Measurements from ENCODE around the gene HOXC12. TPM values are rescaled to one million over a fixed set of nuclear protein-coding genes. Genes with fewer than 3 reads are reported as not detected.

Gene HOXC12
- total RNA-seq, 2 donors from 2014 or later: not detected

- Histone ChIP-seq H3K4me3 (no peak overlapping the region), H3K4me1 (peaks cover 0 to 31% of the 10 kb centered on the region in 2 donors), H3K27me3 (peaks cover 65 to 91% of the 10 kb centered on the region in 2 donors), H3K9me3 (no peaks in the 10 kb centered on the region), H3K27ac (no peak overlapping the region), H3K36me3 (no peaks in the 10 kb centered on the region)
- DNase-seq (ENCODE audit: low spot score): no peak
- TF ChIP-seq, protein P1, sequence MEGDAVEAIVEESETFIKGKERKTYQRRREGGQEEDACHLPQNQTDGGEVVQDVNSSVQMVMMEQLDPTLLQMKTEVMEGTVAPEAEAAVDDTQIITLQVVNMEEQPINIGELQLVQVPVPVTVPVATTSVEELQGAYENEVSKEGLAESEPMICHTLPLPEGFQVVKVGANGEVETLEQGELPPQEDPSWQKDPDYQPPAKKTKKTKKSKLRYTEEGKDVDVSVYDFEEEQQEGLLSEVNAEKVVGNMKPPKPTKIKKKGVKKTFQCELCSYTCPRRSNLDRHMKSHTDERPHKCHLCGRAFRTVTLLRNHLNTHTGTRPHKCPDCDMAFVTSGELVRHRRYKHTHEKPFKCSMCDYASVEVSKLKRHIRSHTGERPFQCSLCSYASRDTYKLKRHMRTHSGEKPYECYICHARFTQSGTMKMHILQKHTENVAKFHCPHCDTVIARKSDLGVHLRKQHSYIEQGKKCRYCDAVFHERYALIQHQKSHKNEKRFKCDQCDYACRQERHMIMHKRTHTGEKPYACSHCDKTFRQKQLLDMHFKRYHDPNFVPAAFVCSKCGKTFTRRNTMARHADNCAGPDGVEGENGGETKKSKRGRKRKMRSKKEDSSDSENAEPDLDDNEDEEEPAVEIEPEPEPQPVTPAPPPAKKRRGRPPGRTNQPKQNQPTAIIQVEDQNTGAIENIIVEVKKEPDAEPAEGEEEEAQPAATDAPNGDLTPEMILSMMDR (IDR thresholded peaks at IDR 0.05): no peak
These were observed 17.0 kb downstream of the HOXC12 start for GRCh38 chr12:53971686-53972085.

DNA sequence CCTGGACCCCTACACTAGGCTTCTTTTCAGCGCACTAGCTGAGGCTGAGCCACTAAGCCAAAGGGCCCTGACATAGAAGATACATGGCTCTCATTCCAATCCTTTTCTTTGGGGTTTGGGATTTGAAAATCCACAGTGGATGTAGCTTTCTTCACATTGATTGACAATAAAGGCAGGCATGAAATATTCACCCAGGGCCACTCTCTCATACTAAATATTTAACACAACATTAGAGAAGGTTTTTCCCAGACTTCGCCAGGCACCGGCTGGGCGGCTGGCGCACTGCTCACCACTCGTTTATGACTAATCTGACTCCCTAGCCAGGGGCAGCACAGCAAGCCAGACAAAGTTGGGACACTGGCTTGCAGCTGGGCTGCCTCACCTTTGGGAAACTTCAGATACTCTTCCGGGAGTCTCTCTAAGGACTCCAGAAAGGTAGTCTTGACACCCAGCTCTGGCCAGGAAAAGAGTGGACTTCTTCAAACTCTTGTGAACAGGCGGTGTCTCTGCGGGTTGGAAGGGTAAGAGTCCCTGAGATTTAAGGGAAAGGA, 17.5 kb downstream of the HOXC12 start:
- H3K4me3 ChIP-seq: no peak overlapping the region
- H3K27me3 ChIP-seq: peaks cover 63 to 91% of the 10 kb centered on the region in 2 donors
- H3K27ac ChIP-seq: no peak overlapping the region
- TF ChIP-seq, protein P1 (IDR thresholded peaks at IDR 0.05): no peak
- no peaks in the 10 kb centered on the region for H3K36me3 ChIP-seq
- DNase-seq (ENCODE audit: low spot score): no peak
- no peaks in the 10 kb centered on the region for H3K9me3 ChIP-seq
- H3K4me1 ChIP-seq: peaks cover 0 to 29% of the 10 kb centered on the region in 2 donors

- Histone ChIP-seq H3K4me1 (peaks cover 0 to 29% of the 10 kb centered on the region in 2 donors), H3K27me3 (peaks cover 66 to 91% of the 10 kb centered on the region in 2 donors), H3K4me3 (peak within 1 kb of the TSS in 1 of 2 donors; percentile 32)
These were observed 18.1 kb downstream of the HOXC12 start, which contains the start of gene HOXC11 for GRCh38 chr12:53972722-53973235. Gene HOXC11, plus strand, starts transcription at chr12:53973126. Its CDS starts 116 bp downstream, at chr12:53973242.

DNA sequence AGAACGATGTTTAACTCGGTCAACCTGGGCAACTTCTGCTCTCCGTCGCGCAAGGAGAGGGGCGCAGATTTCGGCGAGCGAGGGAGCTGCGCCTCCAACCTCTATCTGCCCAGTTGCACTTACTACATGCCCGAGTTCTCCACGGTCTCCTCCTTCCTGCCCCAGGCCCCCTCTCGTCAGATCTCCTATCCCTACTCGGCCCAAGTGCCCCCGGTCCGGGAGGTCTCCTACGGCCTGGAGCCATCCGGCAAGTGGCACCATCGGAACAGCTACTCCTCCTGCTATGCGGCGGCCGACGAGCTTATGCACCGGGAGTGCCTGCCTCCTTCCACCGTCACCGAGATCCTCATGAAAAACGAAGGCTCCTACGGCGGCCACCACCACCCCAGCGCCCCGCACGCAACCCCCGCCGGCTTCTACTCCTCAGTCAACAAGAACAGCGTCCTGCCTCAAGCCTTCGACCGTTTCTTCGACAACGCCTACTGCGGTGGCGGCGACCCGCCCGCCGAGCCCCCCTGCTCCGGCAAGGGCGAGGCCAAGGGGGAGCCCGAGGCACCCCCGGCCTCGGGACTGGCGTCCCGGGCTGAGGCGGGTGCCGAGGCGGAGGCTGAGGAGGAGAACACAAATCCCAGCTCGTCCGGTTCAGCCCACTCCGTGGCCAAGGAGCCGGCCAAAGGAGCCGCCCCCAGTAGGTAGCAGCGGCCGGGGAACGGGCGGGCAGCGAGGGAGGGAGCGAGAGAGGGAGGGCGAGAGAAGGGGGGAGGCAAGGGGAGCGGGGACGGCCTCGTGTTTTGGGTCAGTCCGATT, 18.7 kb downstream of the HOXC12 start:
- Histone ChIP-seq H3K27me3 (peaks cover 72 to 90% of the 10 kb centered on the region in 2 donors), H3K36me3 (no peaks in the 10 kb centered on the region), H3K4me3 (peak overlapping the region in 1 of 2 donors; percentile 32), H3K4me1 (peaks cover 0 to 29% of the 10 kb centered on the region in 2 donors), H3K27ac (no peak overlapping the region), H3K9me3 (no peaks in the 10 kb centered on the region)
- no peak for DNase-seq (ENCODE audit: low spot score)
- TF ChIP-seq, protein P1 (IDR thresholded peaks at IDR 0.05): no peak

More at GRCh38 chr12:53972722-53973235, 18.1 kb downstream of the HOXC12 start, which contains the start of gene HOXC11:
- DNase-seq (ENCODE audit: low spot score): no peak
- TF ChIP-seq, protein P1 (IDR thresholded peaks at IDR 0.05): no peak
- Histone ChIP-seq H3K27ac (no peak within 1 kb of the TSS), H3K9me3 (no peaks in the 10 kb centered on the region), H3K36me3 (no peaks in the 10 kb centered on the region)

- Histone ChIP-seq H3K27ac (no peak within 1 kb of the TSS), H3K36me3 (no peaks in the 10 kb centered on the region), H3K4me1 (peaks cover 0 to 29% of the 10 kb centered on the region in 2 donors), H3K27me3 (peaks cover 67 to 88% of the 10 kb centered on the region in 2 donors), H3K9me3 (no peaks in the 10 kb centered on the region), H3K4me3 (peak within 1 kb of the TSS in 1 of 2 donors; percentile 32)
- DNase-seq (ENCODE audit: low spot score): no peak
- TF ChIP-seq, protein P1 (IDR thresholded peaks at IDR 0.05): no peak
These were observed 19.7 kb downstream of the HOXC12 start, which contains the start of gene HOTAIR for GRCh38 chr12:53974084-53975063. Gene HOTAIR, minus strand, starts transcription at chr12:53974954.
